GM19468 (cell line): ENCODE measurements around the gene ZNF786.
"Not testable (repeated sequence)": the region's sequence is repeated elsewhere in the genome, so short reads cannot be mapped to it uniquely, and the experiment has no call there.

Experiments used
- ATAC-seq: cut with Tn5 transposase; IDR thresholded peaks from one replicate; pipeline ENCODE4 v1.9.1; 2021; ENCODE audit warnings: mild to moderate bottlenecking, moderate library complexity, moderate number of reproducible peaks; ENCODE audit not compliant: unreplicated experiment; ENCODE audit errors: extremely low read depth

Gene ZNF786

GRCh38 chr7:149090397-149091195 lies at the start of gene ZNF786:
ZNF786 (minus strand) TSS chr7:149090718; CDS start chr7:149090640, 78 bp downstream.
- ATAC-seq, result peak; percentile 78

GRCh38 chr7:149136118-149136517 lies 45.6 kb upstream of the ZNF786 start:
- ATAC-seq, result no peak

GRCh38 chr7:149133028-149133710 lies 42.7 kb upstream of the ZNF786 start:
- ATAC-seq, result no peak

GRCh38 chr7:149130572-149131198 lies 40.2 kb upstream of the ZNF786 start:
- no peak for ATAC-seq

- ATAC-seq, result peak; percentile 27
Measured at GRCh38 chr7:149126662-149127266, 36.2 kb upstream of the ZNF786 start.

- peak; percentile 83 for ATAC-seq
Measured at GRCh38 chr7:149125863-149126661, 35.5 kb upstream of the ZNF786 start, which contains the start of gene ZNF425. ZNF425 (minus strand) TSS chr7:149126324; CDS start chr7:149126213, 111 bp downstream.

GRCh38 chr7:149125189-149125862 lies 34.8 kb upstream of the ZNF786 start:
- no peak for ATAC-seq

GRCh38 chr7:149109969-149110368 lies 19.5 kb upstream of the ZNF786 start:
- no peak for ATAC-seq

GRCh38 chr7:149104749-149105148 lies 14.2 kb upstream of the ZNF786 start:
- no peak for ATAC-seq

GRCh38 chr7:149104214-149104613 lies 13.7 kb upstream of the ZNF786 start:
- no peak for ATAC-seq

GRCh38 chr7:149103424-149103823 lies 12.9 kb upstream of the ZNF786 start:
- no peak for ATAC-seq

GRCh38 chr7:149102666-149103065 lies 12.1 kb upstream of the ZNF786 start:
- ATAC-seq, result no peak

- ATAC-seq, result no peak
Measured at GRCh38 chr7:149100821-149101220, 10.3 kb upstream of the ZNF786 start.

GRCh38 chr7:149099058-149099457 lies 8.5 kb upstream of the ZNF786 start:
- ATAC-seq, result no peak

- no peak for ATAC-seq
Measured at GRCh38 chr7:149097088-149097487, 6.6 kb upstream of the ZNF786 start.

GRCh38 chr7:149093228-149093627 lies 2.7 kb upstream of the ZNF786 start:
- ATAC-seq, result no peak

- ATAC-seq, result not testable (repeated sequence)
Measured at GRCh38 chr7:149092244-149092643, 1.7 kb upstream of the ZNF786 start.

GRCh38 chr7:149087376-149087775 lies 3.1 kb downstream of the ZNF786 start:
- no peak for ATAC-seq

- ATAC-seq, result no peak
Measured at GRCh38 chr7:149085866-149086265, 4.7 kb downstream of the ZNF786 start.
